Measurements from ENCODE around the gene CCNJL.

DNA sequence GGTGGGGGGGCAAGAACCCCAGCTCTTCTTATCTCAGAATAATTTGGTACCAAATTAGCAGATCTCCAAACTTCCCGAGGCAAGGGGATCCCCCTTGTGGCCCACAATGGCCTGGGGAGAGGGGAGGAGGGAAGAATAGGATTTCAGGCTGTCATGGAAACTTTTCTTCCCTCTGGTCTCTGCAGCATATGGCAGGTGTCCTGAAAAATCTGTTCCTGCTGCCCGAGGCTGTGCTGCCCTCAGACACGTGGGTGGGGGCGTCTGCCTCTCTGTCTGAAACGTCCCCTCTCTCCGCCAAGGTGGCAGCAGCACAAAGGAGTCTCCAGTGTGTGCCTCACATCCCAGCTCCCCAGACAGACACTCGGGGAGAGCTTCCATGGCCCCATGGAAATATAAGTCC, 34.0 kb downstream of the CCNJL start:
- no peak for TF ChIP-seq POLR2A (IDR thresholded peaks at IDR 0.05; ENCODE audit: low read depth, low read length)
- TF ChIP-seq TAF1 (IDR thresholded peaks at IDR 0.05; ENCODE audit: low read depth, low read length): no peak
- TF ChIP-seq POLR2AphosphoS5 (IDR thresholded peaks at IDR 0.05; ENCODE audit: low read depth, low read length): no peak
- TF ChIP-seq PAX5 (IDR thresholded peaks at IDR 0.05; ENCODE audit: insufficient read depth, low read length, severe bottlenecking): no peak
- TF ChIP-seq SPI1 (IDR thresholded peaks at IDR 0.05; ENCODE audit: low read depth, low read length): no peak
- TF ChIP-seq POU2F2 (IDR thresholded peaks at IDR 0.05; ENCODE audit: low read depth, low read length): no peak
